GM18517 (cell line): ENCODE measurements around the gene JPT1.
"Not testable (repeated sequence)": the region's sequence is repeated elsewhere in the genome, so short reads cannot be mapped to it uniquely, and the experiment has no call there.

ENCODE experiments used
- ATAC-seq: cut with Tn5 transposase; IDR thresholded peaks from one replicate; pipeline ENCODE4 v1.9.1; 2021; ENCODE audit warnings: mild to moderate bottlenecking, moderate library complexity; ENCODE audit not compliant: unreplicated experiment

Gene JPT1

GRCh38 chr17:75131278-75132017 lies 22.9 kb downstream of the JPT1 start, which contains the start of gene NT5C:
Gene NT5C, minus strand, starts transcription at chr17:75131742. Its CDS starts 35 bp downstream, at chr17:75131707.
- ATAC-seq: peak; percentile 85

DNA sequence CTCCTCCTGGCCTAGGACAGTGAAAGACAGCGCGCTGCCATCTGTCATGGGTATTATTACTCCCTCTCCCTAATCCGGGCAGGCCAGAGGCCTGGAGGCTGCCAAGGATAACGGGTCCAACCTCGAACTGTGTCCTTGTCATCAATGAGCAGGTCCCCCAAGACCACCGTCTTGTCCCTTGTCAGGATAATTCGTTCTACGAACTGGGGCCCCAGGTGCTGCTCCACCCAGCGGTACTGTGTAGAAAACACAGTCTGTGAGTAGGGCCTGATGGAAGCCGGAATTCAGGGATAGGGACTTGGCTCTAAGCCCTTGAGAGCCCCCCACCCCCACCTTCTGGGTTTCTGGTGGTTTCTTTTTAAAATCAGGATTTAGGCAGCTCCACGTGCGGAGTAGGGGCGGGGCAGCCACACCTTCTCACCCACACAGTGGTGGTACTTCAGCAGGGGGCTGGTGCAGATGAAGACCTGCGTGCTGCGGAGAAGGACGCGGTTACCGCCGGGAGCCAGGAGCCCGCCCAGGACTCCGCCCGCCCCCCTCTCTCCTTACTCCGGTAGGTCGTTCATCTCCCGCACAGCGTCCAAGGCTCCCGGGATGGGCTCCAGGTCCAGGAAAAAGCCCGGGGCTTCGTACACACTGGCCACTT lies 23.6 kb downstream of the JPT1 start:
- ATAC-seq: no peak

- ATAC-seq: no peak
Measured at GRCh38 chr17:75130059-75130631, 24.2 kb downstream of the JPT1 start.

DNA sequence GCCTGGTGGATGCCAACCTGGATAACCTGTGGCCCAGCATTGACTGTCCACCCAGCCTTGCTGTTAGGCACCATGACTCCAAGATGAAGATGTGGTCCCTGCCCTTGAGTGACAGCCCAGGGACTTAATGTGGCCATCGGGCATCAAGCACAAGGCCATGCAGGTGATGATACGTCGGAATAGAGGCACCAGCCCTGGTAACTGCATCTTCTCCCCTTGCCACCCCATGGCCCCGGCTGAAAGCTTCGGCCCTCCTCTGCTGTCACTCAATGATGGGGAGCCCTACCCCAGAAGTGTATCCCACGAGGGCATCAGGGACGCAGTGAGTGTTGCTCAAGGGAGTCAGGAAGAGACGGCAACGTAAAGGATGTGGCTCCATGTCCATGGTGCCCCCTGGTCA lies 24.7 kb downstream of the JPT1 start:
- no peak for ATAC-seq

DNA sequence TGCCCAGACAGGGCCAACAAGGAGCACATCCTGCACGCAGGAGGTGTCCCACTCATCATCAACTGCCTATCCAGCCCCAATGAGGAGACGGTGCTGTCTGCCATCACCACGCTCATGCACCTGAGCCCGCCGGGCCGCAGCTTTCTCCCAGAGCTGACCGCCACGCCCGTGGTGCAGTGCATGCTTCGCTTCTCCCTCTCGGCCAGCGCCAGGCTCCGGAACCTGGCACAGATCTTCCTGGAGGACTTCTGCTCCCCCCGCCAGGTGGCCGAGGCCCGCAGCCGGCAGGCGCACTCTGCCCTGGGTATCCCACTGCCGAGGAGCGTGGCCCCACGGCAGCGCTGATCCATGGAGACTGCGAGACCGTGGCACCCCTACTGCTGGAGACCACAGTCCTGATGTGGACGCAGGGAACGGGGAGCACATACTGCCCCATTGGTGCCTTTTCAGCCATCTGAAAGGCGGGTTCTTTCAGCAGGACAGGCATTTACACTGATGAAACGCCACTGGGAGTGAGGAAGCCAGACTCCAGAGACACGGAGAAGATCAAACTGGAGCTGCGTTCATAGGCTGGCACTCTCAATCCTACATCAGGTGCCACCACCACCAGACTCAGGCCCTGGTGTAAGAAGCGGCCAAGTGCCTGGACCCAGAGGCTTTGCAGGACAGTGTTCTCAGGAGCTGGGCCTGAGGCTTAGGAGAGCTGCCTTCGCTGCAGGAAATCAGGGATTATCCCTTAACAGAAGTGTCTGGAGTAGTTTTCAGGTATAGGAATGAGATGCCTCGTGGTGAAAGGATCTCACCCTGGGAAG lies 25.4 kb downstream of the JPT1 start:
- ATAC-seq: no peak

DNA sequence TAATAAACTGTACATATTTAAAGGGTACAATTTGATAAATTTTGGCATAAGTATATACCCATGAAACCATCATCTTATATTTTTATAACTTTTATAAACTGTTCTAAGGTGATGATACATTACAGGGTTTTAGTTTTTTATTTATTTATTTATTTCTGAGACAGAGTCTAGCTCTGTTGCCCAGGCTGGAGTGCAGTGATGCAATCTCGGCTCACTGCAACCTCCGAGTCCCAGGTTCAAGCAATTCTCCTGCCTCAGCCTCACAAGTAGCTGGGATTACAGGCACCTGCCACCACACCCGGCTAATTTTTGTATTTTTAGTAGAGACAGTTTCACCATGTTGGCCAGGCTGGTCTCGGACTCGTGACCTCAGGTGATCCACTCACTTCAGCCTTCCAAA lies 26.4 kb downstream of the JPT1 start:
- ATAC-seq: not testable (repeated sequence)

DNA sequence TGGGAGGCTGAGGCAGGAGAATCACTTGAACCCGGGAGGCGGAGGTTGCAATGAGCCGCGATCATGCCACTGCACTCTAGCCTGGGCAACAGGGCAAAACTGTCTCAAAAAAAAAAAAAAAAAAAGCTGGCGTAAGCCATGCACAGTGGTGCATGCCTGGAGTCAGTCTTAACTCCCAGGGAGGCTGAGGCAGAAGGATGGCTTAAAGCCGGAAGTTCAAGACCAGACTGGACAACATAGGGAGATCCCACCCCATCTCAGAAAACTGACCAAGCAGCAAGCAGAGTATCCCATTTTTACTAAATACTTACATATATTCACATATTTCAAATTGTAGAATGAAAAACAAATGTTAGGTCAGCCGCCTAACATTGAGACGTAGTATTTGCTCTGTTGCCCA lies 27.4 kb downstream of the JPT1 start:
- ATAC-seq: no peak

- no peak for ATAC-seq
Measured at GRCh38 chr17:75125984-75126383, 28.3 kb downstream of the JPT1 start.

DNA sequence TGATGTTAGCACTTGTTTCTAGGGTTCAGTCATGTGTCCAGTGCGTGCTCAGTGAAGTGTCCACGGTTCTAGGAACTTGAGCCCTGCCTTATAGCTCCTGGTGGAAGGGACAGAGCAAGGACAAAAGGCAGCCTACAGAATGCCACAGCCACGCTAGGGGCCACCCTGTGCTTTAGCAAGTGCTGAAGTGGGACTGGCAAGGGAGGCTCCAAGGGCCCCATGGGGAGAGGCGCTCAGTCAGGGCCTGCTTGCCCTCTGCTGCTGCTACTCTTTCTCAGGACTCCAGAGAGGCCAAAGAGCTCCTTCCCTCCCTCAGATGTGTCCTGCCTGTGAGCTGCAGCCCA lies 29.5 kb downstream of the JPT1 start:
- no peak for ATAC-seq

- no peak for ATAC-seq
Measured at GRCh38 chr17:75124041-75124818, 30.1 kb downstream of the JPT1 start.

GRCh38 chr17:75118307-75118706 lies 36.0 kb downstream of the JPT1 start:
- ATAC-seq: no peak

GRCh38 chr17:75116737-75117136 lies 37.6 kb downstream of the JPT1 start:
- no peak for ATAC-seq

GRCh38 chr17:75115555-75115954 lies 38.8 kb downstream of the JPT1 start:
- no peak for ATAC-seq

- no peak for ATAC-seq
Measured at GRCh38 chr17:75114552-75115314, 39.6 kb downstream of the JPT1 start.

- ATAC-seq: peak; percentile 42
Measured at GRCh38 chr17:75113798-75114551, 40.3 kb downstream of the JPT1 start.

DNA sequence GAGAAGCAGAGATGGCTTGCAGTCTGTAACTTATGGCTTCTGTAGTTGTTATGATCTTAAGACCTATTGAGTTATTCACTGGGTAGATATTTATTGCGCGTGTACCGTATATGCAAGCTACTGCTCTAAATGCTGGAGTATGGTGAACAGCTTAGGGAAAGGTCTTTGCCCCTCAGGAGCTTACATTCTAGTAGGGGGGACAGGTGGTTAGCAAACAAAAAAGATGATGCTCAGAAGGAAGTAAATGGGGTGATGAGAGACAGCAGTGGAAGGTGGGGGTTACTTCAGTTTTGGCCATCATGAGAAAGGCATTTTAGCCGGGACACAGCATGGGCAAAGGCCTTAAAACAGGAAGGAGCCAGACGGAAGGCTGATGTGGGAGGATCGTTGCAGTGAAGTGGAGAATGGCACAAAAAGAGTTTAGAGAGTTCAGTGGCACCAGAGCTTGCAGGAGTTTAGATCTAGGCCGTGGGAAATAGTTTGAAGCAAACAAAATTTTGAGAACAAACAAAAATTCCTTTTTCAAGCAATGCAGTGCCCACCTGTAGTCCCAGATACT lies 42.5 kb downstream of the JPT1 start:
- no peak for ATAC-seq

DNA sequence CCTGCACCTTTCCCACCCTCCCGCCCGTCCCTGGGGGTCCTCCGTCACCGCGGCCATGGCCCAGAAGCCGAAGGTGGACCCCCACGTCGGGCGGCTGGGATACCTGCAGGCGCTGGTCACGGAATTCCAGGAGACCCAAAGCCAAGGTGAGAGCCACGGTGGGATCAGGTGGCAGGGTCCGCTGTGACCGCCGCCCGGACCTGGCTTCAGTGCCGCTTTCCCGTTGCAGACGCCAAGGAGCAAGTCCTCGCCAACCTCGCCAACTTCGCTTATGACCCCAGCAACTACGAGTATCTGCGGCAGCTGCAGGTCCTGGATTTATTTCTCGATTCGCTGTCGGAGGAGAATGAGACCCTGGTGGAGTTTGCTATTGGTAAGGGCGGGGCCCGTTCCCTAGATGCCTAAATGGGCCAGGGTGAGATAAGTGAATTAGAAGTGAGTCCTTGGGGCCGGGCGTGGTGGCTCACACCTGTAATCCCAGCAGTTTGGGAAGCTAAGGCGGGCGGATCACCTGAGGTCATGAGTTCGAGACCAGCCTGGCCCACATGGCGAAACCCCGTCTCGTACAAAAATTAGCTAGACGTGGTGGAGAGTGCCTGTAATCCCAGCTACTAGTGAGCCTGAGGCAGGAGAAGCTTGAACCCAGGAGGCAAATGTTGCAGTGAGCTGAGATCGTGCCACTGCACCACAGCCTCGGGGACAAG lies 43.9 kb downstream of the JPT1 start:
- no peak for ATAC-seq
